A549 treated with RU486 at 1 μM for 4 hours (cell line): ENCODE measurements around the gene TRIM43B. TPM values are rescaled to one million over a fixed set of nuclear protein-coding genes. Genes with fewer than 3 reads are reported as not detected.

ENCODE experiments used
- total RNA-seq: library from RNA; stranded (reverse); fragments of 200-300 nt; extraction: Qiagen RNA extraction; gene quantifications from 5 replicates; pipeline ENCODE4 v1.2.3, GENCODE V29; 2022; ENCODE audit warnings: low read depth

Gene TRIM43B
- total RNA-seq, result 0.14 TPM in 1 of 5 replicates, not detected in the others

GRCh38 chr2:95484654-95485053 lies at the start of gene TRIM43B:
Gene TRIM43B, minus strand, starts transcription at chr2:95484754. Its CDS starts 2,040 bp downstream, at chr2:95482714.

Other genes starting within 250 kb of the TRIM43B start
- gene PROM2, start 210.3 kb downstream of the TRIM43B start, total RNA-seq, result 0.13 TPM in 1 of 5 replicates, not detected in the others
- 0.83 to 1.9 TPM (median 1.6 TPM) in 5 replicates for gene KCNIP3, start 187.4 kb downstream of the TRIM43B start, total RNA-seq
- gene FAHD2A, start 82.0 kb downstream of the TRIM43B start, total RNA-seq, result 25.5 to 33.0 TPM (median 30.8 TPM) in 5 replicates
- 0.06 TPM in 1 of 5 replicates, not detected in the others for gene TRIM43, start 107.2 kb upstream of the TRIM43B start, total RNA-seq